PFSK-1 (cell line): ENCODE results near the gene TTC28.

ENCODE experiments used
- POLR2AphosphoS5 ChIP-seq: IDR thresholded peaks from 2 replicates; pipeline ENCODE4 v1.6.1; 2012; ENCODE audit warnings: low read depth, mild to moderate bottlenecking, control low read depth, low read length, moderate library complexity
- SIN3A ChIP-seq: IDR thresholded peaks from 2 replicates; pipeline ENCODE4 v1.6.1; 2012; ENCODE audit warnings: mild to moderate bottlenecking, low read length, moderate library complexity, borderline replicate concordance; ENCODE audit not compliant: insufficient read depth
- TAF1 ChIP-seq: IDR thresholded peaks from 2 replicates; pipeline ENCODE4 v1.6.1; 2012; ENCODE audit warnings: low read length, control low read depth, borderline replicate concordance; ENCODE audit not compliant: insufficient read depth
- TF ChIP-seq, protein P1 (sequence below), 2 experiments: IDR thresholded peaks; 2 replicates each; pipeline versions ENCODE4 v1.6.1 to v1.8.0; 2011 to 2012; ENCODE audit warnings: low read depth in 2 of 2, low read length in 2 of 2, control low read depth in 1 of 2, inconsistent platforms in 1 of 2, mild to moderate bottlenecking in 1 of 2, moderate library complexity in 1 of 2; ENCODE audit not compliant: insufficient read depth in 1 of 2

DNA sequence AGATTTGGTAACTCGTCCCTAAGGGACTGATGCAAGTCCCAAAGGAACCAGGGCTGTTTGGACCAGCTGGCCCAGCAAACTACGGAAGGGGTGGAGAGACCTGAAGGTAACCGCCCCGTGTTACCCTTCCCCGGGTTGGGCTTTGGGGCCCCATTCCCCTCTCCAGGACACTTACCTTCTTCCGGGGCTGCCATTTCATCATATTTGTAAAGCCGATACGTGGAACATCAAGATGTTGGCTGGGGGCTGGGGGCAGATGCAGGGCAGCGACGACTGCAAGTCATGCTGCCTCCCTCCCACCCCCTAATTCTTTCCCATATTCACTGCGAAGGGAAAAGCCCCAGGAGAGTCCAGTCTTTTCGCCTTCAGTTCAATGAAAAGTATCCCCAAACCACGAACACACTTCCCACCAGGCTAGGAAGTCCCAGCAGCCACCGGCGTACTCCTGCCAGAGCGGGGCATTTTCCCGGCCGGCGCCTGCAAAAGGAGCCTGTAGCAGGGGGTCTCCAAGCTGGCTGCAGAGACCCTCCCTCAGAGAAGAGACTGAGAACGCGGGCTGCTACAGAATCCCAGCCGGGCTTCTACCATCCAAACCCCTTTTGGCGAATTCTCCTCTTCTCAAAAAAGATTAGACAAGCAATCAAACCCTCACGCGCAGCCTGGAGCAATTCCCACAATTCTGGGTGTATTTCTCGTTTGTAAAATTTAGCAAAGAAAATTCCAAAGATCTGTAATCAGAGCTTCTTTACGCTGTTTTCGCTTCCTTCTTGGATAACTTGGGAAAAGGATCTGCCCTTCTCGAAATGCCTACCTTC, 236.7 kb downstream of the TTC28 start:
- TF ChIP-seq POLR2AphosphoS5 (no peak), TAF1 (no peak), SIN3A (no peak)
- TF ChIP-seq, protein P1, sequence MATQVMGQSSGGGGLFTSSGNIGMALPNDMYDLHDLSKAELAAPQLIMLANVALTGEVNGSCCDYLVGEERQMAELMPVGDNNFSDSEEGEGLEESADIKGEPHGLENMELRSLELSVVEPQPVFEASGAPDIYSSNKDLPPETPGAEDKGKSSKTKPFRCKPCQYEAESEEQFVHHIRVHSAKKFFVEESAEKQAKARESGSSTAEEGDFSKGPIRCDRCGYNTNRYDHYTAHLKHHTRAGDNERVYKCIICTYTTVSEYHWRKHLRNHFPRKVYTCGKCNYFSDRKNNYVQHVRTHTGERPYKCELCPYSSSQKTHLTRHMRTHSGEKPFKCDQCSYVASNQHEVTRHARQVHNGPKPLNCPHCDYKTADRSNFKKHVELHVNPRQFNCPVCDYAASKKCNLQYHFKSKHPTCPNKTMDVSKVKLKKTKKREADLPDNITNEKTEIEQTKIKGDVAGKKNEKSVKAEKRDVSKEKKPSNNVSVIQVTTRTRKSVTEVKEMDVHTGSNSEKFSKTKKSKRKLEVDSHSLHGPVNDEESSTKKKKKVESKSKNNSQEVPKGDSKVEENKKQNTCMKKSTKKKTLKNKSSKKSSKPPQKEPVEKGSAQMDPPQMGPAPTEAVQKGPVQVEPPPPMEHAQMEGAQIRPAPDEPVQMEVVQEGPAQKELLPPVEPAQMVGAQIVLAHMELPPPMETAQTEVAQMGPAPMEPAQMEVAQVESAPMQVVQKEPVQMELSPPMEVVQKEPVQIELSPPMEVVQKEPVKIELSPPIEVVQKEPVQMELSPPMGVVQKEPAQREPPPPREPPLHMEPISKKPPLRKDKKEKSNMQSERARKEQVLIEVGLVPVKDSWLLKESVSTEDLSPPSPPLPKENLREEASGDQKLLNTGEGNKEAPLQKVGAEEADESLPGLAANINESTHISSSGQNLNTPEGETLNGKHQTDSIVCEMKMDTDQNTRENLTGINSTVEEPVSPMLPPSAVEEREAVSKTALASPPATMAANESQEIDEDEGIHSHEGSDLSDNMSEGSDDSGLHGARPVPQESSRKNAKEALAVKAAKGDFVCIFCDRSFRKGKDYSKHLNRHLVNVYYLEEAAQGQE (IDR thresholded peaks at IDR 0.05; ENCODE audit: insufficient read depth in 1 of 2, low read depth in 2 of 2, low read length in 2 of 2), result no peak
